IMR-90 (cell line): ENCODE results near the gene SCTR.

Source experiments
- CTCF ChIP-seq: conservative IDR thresholded peaks from 2 replicates; pipeline ENCODE4 v1.5.1; 2012; ENCODE audit warnings: mild to moderate bottlenecking, low read depth, low read length, improper control_type of control experiment
- MAZ ChIP-seq: IDR thresholded peaks from 2 replicates; pipeline ENCODE4 v1.6.1; 2012; ENCODE audit warnings: low read depth, mild to moderate bottlenecking, low read length, improper control_type of control experiment, moderate library complexity, borderline replicate concordance
- POLR2A ChIP-seq: IDR thresholded peaks from 2 replicates; pipeline ENCODE4 v1.6.1; 2012; ENCODE audit warnings: mild to moderate bottlenecking, low read depth, low read length
- RAD21 ChIP-seq: IDR thresholded peaks from 2 replicates; pipeline ENCODE4 v1.6.1; 2012; ENCODE audit warnings: low read length, improper control_type of control experiment
- RFX5 ChIP-seq: IDR thresholded peaks from 2 replicates; pipeline ENCODE4 v1.8.0; 2012; ENCODE audit warnings: low read depth, mild to moderate bottlenecking, low read length, moderate library complexity
- SMC3 ChIP-seq: fragments of 150-350 bp; IDR thresholded peaks from 2 replicates; pipeline ENCODE4 v1.6.1; 2016; ENCODE audit warnings: low read depth, mild to moderate bottlenecking, antibody characterized with exemption, low read length, moderate library complexity
- TF ChIP-seq, protein P1 (sequence below): fragments of 150-350 bp; IDR thresholded peaks from 2 replicates; pipeline ENCODE4 v1.6.1; 2017; ENCODE audit warnings: mild to moderate bottlenecking, antibody characterized with exemption, low read length, low read depth
- TF ChIP-seq, protein P2 (sequence below): fragments of 150-350 bp; IDR thresholded peaks from 2 replicates; pipeline ENCODE4 v1.6.1; 2016; ENCODE audit warnings: low read depth, mild to moderate bottlenecking, low read length, moderate library complexity, borderline replicate concordance

- no peak for TF ChIP-seq POLR2A
- no peak for TF ChIP-seq SMC3
- TF ChIP-seq CTCF, result no peak
- no peak for TF ChIP-seq MAZ
- no peak for TF ChIP-seq RFX5
- no peak for TF ChIP-seq RAD21
- TF ChIP-seq, protein P1, sequence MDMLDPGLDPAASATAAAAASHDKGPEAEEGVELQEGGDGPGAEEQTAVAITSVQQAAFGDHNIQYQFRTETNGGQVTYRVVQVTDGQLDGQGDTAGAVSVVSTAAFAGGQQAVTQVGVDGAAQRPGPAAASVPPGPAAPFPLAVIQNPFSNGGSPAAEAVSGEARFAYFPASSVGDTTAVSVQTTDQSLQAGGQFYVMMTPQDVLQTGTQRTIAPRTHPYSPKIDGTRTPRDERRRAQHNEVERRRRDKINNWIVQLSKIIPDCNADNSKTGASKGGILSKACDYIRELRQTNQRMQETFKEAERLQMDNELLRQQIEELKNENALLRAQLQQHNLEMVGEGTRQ, result no peak
- TF ChIP-seq, protein P2, sequence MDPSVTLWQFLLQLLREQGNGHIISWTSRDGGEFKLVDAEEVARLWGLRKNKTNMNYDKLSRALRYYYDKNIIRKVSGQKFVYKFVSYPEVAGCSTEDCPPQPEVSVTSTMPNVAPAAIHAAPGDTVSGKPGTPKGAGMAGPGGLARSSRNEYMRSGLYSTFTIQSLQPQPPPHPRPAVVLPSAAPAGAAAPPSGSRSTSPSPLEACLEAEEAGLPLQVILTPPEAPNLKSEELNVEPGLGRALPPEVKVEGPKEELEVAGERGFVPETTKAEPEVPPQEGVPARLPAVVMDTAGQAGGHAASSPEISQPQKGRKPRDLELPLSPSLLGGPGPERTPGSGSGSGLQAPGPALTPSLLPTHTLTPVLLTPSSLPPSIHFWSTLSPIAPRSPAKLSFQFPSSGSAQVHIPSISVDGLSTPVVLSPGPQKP, result no peak
Observed at GRCh38 chr2:119518401-119519056, 5.8 kb downstream of the SCTR start.
